Ascending aorta (tissue), 2 donors: ENCODE data around the gene DNAH3. TPM values are rescaled to one million over a fixed set of nuclear protein-coding genes. Genes with fewer than 3 reads are reported as not detected.
"Not testable (repeated sequence)": the region's sequence is repeated elsewhere in the genome, so short reads cannot be mapped to it uniquely, and the experiment has no call there.

Experiments
- DNase-seq, 2 donors: peaks; one replicate each; pipeline ENCODE4 v3.0.0-alpha.2; 2019; ENCODE audit warnings: low spot score in 2 of 2
- H3K27ac ChIP-seq, 2 donors: fragments of 200-600 bp; sonication (generic); one replicate each; pipeline ENCODE4 v1.5.1; 2016 to 2017; ENCODE audit warnings: mild to moderate bottlenecking in 1 of 2
- H3K27me3 ChIP-seq: fragments of 200-600 bp; sonication (generic); one replicate; pipeline ENCODE4 v1.5.1; 2017
- H3K36me3 ChIP-seq, 2 donors: fragments of 200-600 bp; sonication (generic); one replicate each; pipeline ENCODE4 v1.5.1; 2016
- H3K4me1 ChIP-seq, 2 donors: fragments of 200-600 bp; sonication (generic); one replicate each; pipeline ENCODE4 v1.5.1; 2016 to 2017; ENCODE audit warnings: mild to moderate bottlenecking in 1 of 2
- H3K4me3 ChIP-seq, 2 donors: fragments of 200-600 bp; sonication (generic); one replicate each; pipeline ENCODE4 v1.5.1; 2016 to 2017; ENCODE audit warnings: mild to moderate bottlenecking in 1 of 2
- H3K9me3 ChIP-seq, 2 donors: fragments of 200-600 bp; sonication (generic); one replicate each; pipeline ENCODE4 v1.5.1; 2016
- CTCF ChIP-seq, 3 experiments: fragments of 200-600 bp in 2 of 3; fragments of 450-650 bp in 1 of 3; sonication (generic) in 2 of 3; IDR thresholded peaks; one replicate each; pipeline ENCODE4 v1.5.1; 2016 to 2019; ENCODE audit warnings: antibody characterized with exemption in 3 of 3, mild to moderate bottlenecking in 1 of 3, moderate library complexity in 1 of 3
- intact Hi-C: fragments of 100-400 bp; cut with DNase I; formaldehyde crosslinking; loops from one replicate; pipeline ENCODE4 v1.15.1; 2023
- total RNA-seq: library from RNA; depleted of rRNA; stranded (reverse); fragments of >200 nt; gene quantifications from one replicate; pipeline ENCODE4 v1.1.0, GENCODE V29; 2016

DNAH3 gene
- total RNA-seq, 1 donor from 2014 or later, result 0.32 TPM

- no peak for TF ChIP-seq CTCF (IDR thresholded peaks at IDR 0.05)
- Histone ChIP-seq H3K4me1 (peaks cover 15 to 31% of the 10 kb centered on the region in 2 donors), H3K27ac (peak overlapping the region; percentile 87 to 91), H3K36me3 (peaks cover 8 to 15% of the 10 kb centered on the region in 2 donors), H3K27me3 (no peaks in the 10 kb centered on the region), H3K9me3 (no peaks in the 10 kb centered on the region), H3K4me3 (peak overlapping the region; percentile 85 to 87)
- intact Hi-C loops, result loop anchor here (10.0 kb wide), 2 partner anchors 545 to 1035 kb away; no protein-coding TSS in a partner anchor
- no peak for DNase-seq
Observed at GRCh38 chr16:21160276-21160675, 9.6 kb upstream of the DNAH3 start.

GRCh38 chr16:21159281-21159951 is 8.8 kb upstream of the DNAH3 start:
- peaks cover 2 to 7% of the 10 kb centered on the region in 2 donors for H3K36me3 ChIP-seq
- peak overlapping the region; percentile 87 to 91 for H3K27ac ChIP-seq
- H3K4me1 ChIP-seq, result peaks cover 15 to 29% of the 10 kb centered on the region in 2 donors
- intact Hi-C loops, result loop anchor here (2.0 to 10.0 kb wide), 5 partner anchors 257 to 1985 kb away; partner anchors contain the start of genes DCUN1D3, LYRM1 and USP31
- H3K27me3 ChIP-seq, result no peaks in the 10 kb centered on the region
- H3K9me3 ChIP-seq, result no peaks in the 10 kb centered on the region
- peak overlapping the region; percentile 85 to 87 for H3K4me3 ChIP-seq
- no peak for DNase-seq
- no peak for TF ChIP-seq CTCF (IDR thresholded peaks at IDR 0.05)

GRCh38 chr16:21158208-21159110 is 7.8 kb upstream of the DNAH3 start, which contains the start of gene LDAF1:
Gene LDAF1, plus strand, starts transcription at chr16:21158674. Its CDS starts 2,509 bp downstream, at chr16:21161183.
- peak; percentile 28 to 91 for DNase-seq
- no peaks in the 10 kb centered on the region for H3K27me3 ChIP-seq
- TF ChIP-seq CTCF (IDR thresholded peaks at IDR 0.05), result no peak
- H3K4me1 ChIP-seq, result peaks cover 15 to 22% of the 10 kb centered on the region in 2 donors
- H3K4me3 ChIP-seq, result peak within 1 kb of the TSS; percentile 85 to 87
- intact Hi-C loops, result loop anchor here (1.0 to 10.0 kb wide), 7 partner anchors 120 to 1986 kb away; partner anchors contain the start of genes CRYM, DCUN1D3, LYRM1 and USP31
- H3K27ac ChIP-seq, result peak within 1 kb of the TSS; percentile 87 to 91
- no peaks in the 10 kb centered on the region for H3K9me3 ChIP-seq
- H3K36me3 ChIP-seq, result no peaks in the 10 kb centered on the region

- H3K27ac ChIP-seq, result peak overlapping the region; percentile 87 to 91
- no peaks in the 10 kb centered on the region for H3K27me3 ChIP-seq
- intact Hi-C loops, result loop anchor here (1.0 to 10.0 kb wide), 7 partner anchors 121 to 1987 kb away; partner anchors contain the start of genes CRYM, DCUN1D3, LYRM1 and USP31
- peak overlapping the region in 1 of 2 donors; percentile 85 for H3K4me3 ChIP-seq
- no peaks in the 10 kb centered on the region for H3K36me3 ChIP-seq
- H3K4me1 ChIP-seq, result peaks cover 10 to 15% of the 10 kb centered on the region in 2 donors
- no peak for DNase-seq
- no peaks in the 10 kb centered on the region for H3K9me3 ChIP-seq
- no peak for TF ChIP-seq CTCF (IDR thresholded peaks at IDR 0.05)
Observed at GRCh38 chr16:21157632-21158031, 7.0 kb upstream of the DNAH3 start.

GRCh38 chr16:21156767-21157467 is 6.3 kb upstream of the DNAH3 start:
- H3K9me3 ChIP-seq, result no peaks in the 10 kb centered on the region
- peak; percentile 54 to 66 (median 59) for TF ChIP-seq CTCF (IDR thresholded peaks at IDR 0.05)
- peaks cover 10 to 13% of the 10 kb centered on the region in 2 donors for H3K4me1 ChIP-seq
- DNase-seq, result no peak
- H3K36me3 ChIP-seq, result no peaks in the 10 kb centered on the region
- H3K27me3 ChIP-seq, result no peaks in the 10 kb centered on the region
- intact Hi-C loops, result loop anchor here (1.0 to 10.0 kb wide), 4 partner anchors 31 to 1988 kb away; partner anchors contain the start of genes DCUN1D3, LYRM1 and USP31
- no peak overlapping the region for H3K4me3 ChIP-seq
- no peak overlapping the region for H3K27ac ChIP-seq

GRCh38 chr16:21156011-21156410 is 5.4 kb upstream of the DNAH3 start:
- not testable (repeated sequence) for H3K27ac ChIP-seq, H3K9me3 ChIP-seq, H3K36me3 ChIP-seq, H3K4me3 ChIP-seq, DNase-seq, H3K27me3 ChIP-seq
- peaks cover 4 to 13% of the 10 kb centered on the region in 2 donors for H3K4me1 ChIP-seq
- intact Hi-C loops, result loop anchor here (1.0 to 10.0 kb wide), 4 partner anchors 32 to 1989 kb away; partner anchors contain the start of genes DCUN1D3, LYRM1 and USP31

- not testable (repeated sequence) for H3K4me1 ChIP-seq, H3K9me3 ChIP-seq, H3K27ac ChIP-seq, H3K4me3 ChIP-seq, H3K27me3 ChIP-seq, H3K36me3 ChIP-seq, DNase-seq
- intact Hi-C loops, result loop anchor here (10.0 kb wide), 1 partner anchor 1992 kb away; the partner anchor contains the start of gene USP31
Observed at GRCh38 chr16:21153124-21153729, 2.6 kb upstream of the DNAH3 start.
